ENCODE measurements around the gene FARP1. TPM values are rescaled to one million over a fixed set of nuclear protein-coding genes. Genes with fewer than 3 reads are reported as not detected.

FARP1 gene, protein sequence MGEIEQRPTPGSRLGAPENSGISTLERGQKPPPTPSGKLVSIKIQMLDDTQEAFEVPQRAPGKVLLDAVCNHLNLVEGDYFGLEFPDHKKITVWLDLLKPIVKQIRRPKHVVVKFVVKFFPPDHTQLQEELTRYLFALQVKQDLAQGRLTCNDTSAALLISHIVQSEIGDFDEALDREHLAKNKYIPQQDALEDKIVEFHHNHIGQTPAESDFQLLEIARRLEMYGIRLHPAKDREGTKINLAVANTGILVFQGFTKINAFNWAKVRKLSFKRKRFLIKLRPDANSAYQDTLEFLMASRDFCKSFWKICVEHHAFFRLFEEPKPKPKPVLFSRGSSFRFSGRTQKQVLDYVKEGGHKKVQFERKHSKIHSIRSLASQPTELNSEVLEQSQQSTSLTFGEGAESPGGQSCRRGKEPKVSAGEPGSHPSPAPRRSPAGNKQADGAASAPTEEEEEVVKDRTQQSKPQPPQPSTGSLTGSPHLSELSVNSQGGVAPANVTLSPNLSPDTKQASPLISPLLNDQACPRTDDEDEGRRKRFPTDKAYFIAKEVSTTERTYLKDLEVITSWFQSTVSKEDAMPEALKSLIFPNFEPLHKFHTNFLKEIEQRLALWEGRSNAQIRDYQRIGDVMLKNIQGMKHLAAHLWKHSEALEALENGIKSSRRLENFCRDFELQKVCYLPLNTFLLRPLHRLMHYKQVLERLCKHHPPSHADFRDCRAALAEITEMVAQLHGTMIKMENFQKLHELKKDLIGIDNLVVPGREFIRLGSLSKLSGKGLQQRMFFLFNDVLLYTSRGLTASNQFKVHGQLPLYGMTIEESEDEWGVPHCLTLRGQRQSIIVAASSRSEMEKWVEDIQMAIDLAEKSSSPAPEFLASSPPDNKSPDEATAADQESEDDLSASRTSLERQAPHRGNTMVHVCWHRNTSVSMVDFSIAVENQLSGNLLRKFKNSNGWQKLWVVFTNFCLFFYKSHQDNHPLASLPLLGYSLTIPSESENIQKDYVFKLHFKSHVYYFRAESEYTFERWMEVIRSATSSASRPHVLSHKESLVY
- total RNA-seq (2021) (80.8 to 96.6 TPM (median 91.1 TPM) in 3 replicates), Bru-seq, nascent RNA (percentile 74 among the genes with signal in this experiment)
- long read RNA-seq, experiment 1, full-length matches to known transcripts, result 181 of 321 reads
- long read RNA-seq, experiment 1, partial matches to known transcripts, result 91 of 321 reads
- long read RNA-seq, experiment 1, other reads (novel, unspliced or antisense), result 49 of 321 reads
- long read RNA-seq, experiment 2, full-length matches to known transcripts, result 11 of 104 reads
- long read RNA-seq, experiment 2, partial matches to known transcripts, result 62 of 104 reads
- long read RNA-seq, experiment 2, other reads (novel, unspliced or antisense), result 31 of 104 reads
- long read RNA-seq, experiment 3, partial matches to known transcripts, result 8 of 10 reads
- long read RNA-seq, experiment 3, other reads (novel, unspliced or antisense), result 2 of 10 reads

DNA sequence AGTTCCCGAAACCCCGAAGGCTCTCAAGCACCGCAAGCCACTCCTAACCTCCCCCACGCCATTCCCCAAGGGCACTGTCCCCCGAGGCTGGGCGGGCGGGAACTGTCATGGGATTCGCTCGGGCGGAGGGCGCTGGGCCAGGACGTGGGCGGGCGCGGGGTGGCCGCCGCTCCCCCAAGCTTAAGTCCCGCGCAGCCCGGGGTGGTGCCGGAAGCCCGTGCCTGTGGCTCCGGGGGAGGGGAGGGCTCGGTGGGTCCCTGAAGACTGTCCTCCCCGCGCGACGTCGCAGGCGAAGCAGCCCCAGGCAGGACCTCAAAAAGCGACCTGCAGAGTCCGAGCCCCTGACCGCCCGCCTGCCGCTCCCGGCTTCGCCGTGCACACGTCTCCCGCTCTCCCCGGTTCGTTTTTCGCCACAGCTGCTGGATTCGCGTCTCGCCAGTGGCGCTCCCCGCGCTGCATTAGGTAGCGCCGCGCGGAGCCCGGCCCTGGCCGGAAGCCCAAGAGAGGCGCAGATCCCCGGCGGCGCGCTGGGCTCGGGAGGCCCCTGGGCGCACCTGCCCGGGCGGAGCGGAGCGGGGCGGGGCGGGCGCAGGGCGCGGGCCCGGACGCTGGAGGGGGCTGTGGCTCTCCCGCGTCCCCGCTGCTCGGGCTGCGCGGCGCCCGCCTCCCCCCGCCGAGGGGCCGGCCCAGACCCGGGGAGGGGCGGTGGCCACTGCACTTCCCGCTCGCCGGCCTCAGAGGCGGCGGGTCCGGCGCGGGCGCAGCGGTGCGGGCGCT, at the start of gene FARP1:
FARP1 (plus strand) TSS at position 715 of the 777 bp plus-strand sequence. CDS start 70,149 bp downstream, outside the sequence.
- no peaks in the 10 kb centered on the region for H3K36me3 Mint-ChIP-seq
- H3K4me1 Mint-ChIP-seq, result peaks cover 45% of the 10 kb centered on the region
- ATAC-seq (peak; percentile 80), DNase-seq (ENCODE audit: low spot score) (peak; percentile 79)
- CTCF ChIA-PET, result interaction anchor here (1.5 to 1.7 kb wide), 2 partner anchors 208 to 262 kb away, joined by 3 to 5 read pairs; no protein-coding TSS in a partner anchor
- POLR2A ChIA-PET, result no interaction called here
- H3K27me3 Mint-ChIP-seq (ENCODE audit: low read depth), result peaks cover 30% of the 10 kb centered on the region
- H3K27ac Mint-ChIP-seq, result no peak within 1 kb of the TSS
- no peaks in the 10 kb centered on the region for H3K9me3 Mint-ChIP-seq
- H3K4me3 Mint-ChIP-seq, result peak within 1 kb of the TSS; percentile 88
- TF ChIP-seq OVOL2 (CRISPR knock-in tag; IDR thresholded peaks at IDR 0.05; ENCODE audit: borderline replicate concordance) (no peak), SMAD3 (CRISPR knock-in tag; IDR thresholded peaks at IDR 0.05; ENCODE audit: borderline replicate concordance) (no peak), HMGA2 (CRISPR knock-in tag; IDR thresholded peaks at IDR 0.05) (no peak), TEAD1 (CRISPR knock-in tag; IDR thresholded peaks at IDR 0.05) (0 out of 2 replicates have a peak, but pooled peaks have one; percentile 25), ZNF423 (CRISPR knock-in tag; IDR thresholded peaks at IDR 0.05) (peak; percentile 75), JUN (CRISPR knock-in tag; IDR thresholded peaks at IDR 0.05) (0 out of 2 replicates have a peak, but pooled peaks have one; percentile 29), ZNF138 (CRISPR knock-in tag; conservative IDR thresholded peaks at IDR 0.05) (no peak), TEAD4 (CRISPR knock-in tag; IDR thresholded peaks at IDR 0.05) (0 out of 2 replicates have a peak, but pooled peaks have one; percentile 25), ZNF263 (CRISPR knock-in tag; IDR thresholded peaks at IDR 0.05; ENCODE audit: low read depth) (no peak), SP1 (CRISPR knock-in tag; conservative IDR thresholded peaks at IDR 0.05) (peak; percentile 87), RELA (CRISPR knock-in tag; IDR thresholded peaks at IDR 0.05; ENCODE audit: borderline replicate concordance) (peak; percentile 22; the same call in 1 of the 2 replicates), NR3C1 (CRISPR knock-in tag; conservative IDR thresholded peaks at IDR 0.05; ENCODE audit: low read depth) (0 out of 2 replicates have a peak, but pooled peaks have one; percentile 16), CBFB (CRISPR knock-in tag; IDR thresholded peaks at IDR 0.05; ENCODE audit: low read depth) (0 out of 2 replicates have a peak, but pooled peaks have one; percentile 26), TCF7 (CRISPR knock-in tag; IDR thresholded peaks at IDR 0.05; ENCODE audit: low read depth) (no peak)
- TF ChIP-seq, protein P1, sequence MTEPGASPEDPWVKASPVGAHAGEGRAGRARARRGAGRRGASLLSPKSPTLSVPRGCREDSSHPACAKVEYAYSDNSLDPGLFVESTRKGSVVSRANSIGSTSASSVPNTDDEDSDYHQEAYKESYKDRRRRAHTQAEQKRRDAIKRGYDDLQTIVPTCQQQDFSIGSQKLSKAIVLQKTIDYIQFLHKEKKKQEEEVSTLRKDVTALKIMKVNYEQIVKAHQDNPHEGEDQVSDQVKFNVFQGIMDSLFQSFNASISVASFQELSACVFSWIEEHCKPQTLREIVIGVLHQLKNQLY (CRISPR knock-in tag; IDR thresholded peaks at IDR 0.05), result no peak
- TF ChIP-seq, protein P2, sequence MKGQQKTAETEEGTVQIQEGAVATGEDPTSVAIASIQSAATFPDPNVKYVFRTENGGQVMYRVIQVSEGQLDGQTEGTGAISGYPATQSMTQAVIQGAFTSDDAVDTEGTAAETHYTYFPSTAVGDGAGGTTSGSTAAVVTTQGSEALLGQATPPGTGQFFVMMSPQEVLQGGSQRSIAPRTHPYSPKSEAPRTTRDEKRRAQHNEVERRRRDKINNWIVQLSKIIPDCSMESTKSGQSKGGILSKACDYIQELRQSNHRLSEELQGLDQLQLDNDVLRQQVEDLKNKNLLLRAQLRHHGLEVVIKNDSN (CRISPR knock-in tag; IDR thresholded peaks at IDR 0.05), result 0 out of 2 replicates have a peak, but pooled peaks have one; percentile 32
- TF ChIP-seq, protein P3, sequence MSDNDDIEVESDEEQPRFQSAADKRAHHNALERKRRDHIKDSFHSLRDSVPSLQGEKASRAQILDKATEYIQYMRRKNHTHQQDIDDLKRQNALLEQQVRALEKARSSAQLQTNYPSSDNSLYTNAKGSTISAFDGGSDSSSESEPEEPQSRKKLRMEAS (CRISPR knock-in tag; IDR thresholded peaks at IDR 0.05), result 0 out of 2 replicates have a peak, but pooled peaks have one; percentile 72
- TF ChIP-seq, protein P4, sequence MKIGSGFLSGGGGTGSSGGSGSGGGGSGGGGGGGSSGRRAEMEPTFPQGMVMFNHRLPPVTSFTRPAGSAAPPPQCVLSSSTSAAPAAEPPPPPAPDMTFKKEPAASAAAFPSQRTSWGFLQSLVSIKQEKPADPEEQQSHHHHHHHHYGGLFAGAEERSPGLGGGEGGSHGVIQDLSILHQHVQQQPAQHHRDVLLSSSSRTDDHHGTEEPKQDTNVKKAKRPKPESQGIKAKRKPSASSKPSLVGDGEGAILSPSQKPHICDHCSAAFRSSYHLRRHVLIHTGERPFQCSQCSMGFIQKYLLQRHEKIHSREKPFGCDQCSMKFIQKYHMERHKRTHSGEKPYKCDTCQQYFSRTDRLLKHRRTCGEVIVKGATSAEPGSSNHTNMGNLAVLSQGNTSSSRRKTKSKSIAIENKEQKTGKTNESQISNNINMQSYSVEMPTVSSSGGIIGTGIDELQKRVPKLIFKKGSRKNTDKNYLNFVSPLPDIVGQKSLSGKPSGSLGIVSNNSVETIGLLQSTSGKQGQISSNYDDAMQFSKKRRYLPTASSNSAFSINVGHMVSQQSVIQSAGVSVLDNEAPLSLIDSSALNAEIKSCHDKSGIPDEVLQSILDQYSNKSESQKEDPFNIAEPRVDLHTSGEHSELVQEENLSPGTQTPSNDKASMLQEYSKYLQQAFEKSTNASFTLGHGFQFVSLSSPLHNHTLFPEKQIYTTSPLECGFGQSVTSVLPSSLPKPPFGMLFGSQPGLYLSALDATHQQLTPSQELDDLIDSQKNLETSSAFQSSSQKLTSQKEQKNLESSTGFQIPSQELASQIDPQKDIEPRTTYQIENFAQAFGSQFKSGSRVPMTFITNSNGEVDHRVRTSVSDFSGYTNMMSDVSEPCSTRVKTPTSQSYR (CRISPR knock-in tag; IDR thresholded peaks at IDR 0.05), result peak; percentile 71; the same call in 1 of the 2 replicates
- TF ChIP-seq, protein P5, sequence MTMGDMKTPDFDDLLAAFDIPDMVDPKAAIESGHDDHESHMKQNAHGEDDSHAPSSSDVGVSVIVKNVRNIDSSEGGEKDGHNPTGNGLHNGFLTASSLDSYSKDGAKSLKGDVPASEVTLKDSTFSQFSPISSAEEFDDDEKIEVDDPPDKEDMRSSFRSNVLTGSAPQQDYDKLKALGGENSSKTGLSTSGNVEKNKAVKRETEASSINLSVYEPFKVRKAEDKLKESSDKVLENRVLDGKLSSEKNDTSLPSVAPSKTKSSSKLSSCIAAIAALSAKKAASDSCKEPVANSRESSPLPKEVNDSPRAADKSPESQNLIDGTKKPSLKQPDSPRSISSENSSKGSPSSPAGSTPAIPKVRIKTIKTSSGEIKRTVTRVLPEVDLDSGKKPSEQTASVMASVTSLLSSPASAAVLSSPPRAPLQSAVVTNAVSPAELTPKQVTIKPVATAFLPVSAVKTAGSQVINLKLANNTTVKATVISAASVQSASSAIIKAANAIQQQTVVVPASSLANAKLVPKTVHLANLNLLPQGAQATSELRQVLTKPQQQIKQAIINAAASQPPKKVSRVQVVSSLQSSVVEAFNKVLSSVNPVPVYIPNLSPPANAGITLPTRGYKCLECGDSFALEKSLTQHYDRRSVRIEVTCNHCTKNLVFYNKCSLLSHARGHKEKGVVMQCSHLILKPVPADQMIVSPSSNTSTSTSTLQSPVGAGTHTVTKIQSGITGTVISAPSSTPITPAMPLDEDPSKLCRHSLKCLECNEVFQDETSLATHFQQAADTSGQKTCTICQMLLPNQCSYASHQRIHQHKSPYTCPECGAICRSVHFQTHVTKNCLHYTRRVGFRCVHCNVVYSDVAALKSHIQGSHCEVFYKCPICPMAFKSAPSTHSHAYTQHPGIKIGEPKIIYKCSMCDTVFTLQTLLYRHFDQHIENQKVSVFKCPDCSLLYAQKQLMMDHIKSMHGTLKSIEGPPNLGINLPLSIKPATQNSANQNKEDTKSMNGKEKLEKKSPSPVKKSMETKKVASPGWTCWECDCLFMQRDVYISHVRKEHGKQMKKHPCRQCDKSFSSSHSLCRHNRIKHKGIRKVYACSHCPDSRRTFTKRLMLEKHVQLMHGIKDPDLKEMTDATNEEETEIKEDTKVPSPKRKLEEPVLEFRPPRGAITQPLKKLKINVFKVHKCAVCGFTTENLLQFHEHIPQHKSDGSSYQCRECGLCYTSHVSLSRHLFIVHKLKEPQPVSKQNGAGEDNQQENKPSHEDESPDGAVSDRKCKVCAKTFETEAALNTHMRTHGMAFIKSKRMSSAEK (CRISPR knock-in tag; IDR thresholded peaks at IDR 0.05; ENCODE audit: borderline replicate concordance), result no peak
- TF ChIP-seq, protein P6, sequence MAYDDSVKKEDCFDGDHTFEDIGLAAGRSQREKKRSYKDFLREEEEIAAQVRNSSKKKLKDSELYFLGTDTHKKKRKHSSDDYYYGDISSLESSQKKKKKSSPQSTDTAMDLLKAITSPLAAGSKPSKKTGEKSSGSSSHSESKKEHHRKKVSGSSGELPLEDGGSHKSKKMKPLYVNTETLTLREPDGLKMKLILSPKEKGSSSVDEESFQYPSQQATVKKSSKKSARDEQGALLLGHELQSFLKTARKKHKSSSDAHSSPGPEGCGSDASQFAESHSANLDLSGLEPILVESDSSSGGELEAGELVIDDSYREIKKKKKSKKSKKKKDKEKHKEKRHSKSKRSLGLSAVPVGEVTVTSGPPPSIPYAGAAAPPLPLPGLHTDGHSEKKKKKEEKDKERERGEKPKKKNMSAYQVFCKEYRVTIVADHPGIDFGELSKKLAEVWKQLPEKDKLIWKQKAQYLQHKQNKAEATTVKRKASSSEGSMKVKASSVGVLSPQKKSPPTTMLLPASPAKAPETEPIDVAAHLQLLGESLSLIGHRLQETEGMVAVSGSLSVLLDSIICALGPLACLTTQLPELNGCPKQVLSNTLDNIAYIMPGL (CRISPR knock-in tag; IDR thresholded peaks at IDR 0.05), result peak; percentile 64; the same call in 1 of the 2 replicates

Data from WTC11 (cell line).